Stimulated activated CD8-positive, alpha-beta memory T cell treated with anti-CD3 and anti-CD28 coated beads, Interleukin-4, amount 100 ng/mL, for 48 hours (primary cell): ENCODE data around the gene TBXA2R.
"Not testable (repeated sequence)": the region's sequence is repeated elsewhere in the genome, so short reads cannot be mapped to it uniquely, and the experiment has no call there.

Experiments
- DNase-seq: peaks from one replicate; pipeline ENCODE4 v3.0.0-alpha.2; 2020

The TBXA2R gene

DNA sequence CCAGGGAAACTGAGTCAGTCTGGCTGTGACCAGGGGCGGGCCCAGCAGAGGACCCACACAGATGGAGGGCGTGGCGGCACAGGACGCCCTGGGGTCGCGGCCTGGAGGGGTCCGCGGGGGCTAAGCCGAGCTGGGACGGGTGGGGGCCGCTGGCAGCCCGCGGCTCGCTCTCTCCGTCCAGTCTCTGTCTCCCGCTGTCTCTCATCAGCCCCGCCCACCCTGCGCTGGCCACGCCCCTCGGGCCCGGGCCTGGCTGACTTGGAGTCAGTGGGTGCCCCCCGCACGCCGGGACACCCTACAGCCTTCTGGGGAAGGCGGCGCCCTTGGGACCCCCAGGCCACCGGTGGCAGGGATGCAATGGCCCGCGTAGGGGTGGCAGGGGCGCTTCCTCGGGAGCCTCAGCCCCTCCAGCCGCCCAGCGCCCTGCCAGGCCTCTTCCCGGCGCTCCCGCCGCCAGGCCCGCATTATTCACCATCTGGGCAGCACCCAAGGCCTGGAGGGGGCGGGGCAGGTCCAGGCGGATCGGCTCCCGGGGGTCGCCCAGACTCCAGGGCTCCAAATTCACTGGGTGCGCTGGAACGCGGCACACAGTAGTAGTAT is at the start of gene TBXA2R:
TBXA2R (minus strand) TSS at position 186 of the 600 bp plus-strand sequence. CDS start 6,241 bp downstream, outside the sequence.
- DNase-seq: peak; percentile 86

- DNase-seq: no peak
Observed at GRCh38 chr19:3656073-3656746, 49.5 kb upstream of the TBXA2R start.

DNA sequence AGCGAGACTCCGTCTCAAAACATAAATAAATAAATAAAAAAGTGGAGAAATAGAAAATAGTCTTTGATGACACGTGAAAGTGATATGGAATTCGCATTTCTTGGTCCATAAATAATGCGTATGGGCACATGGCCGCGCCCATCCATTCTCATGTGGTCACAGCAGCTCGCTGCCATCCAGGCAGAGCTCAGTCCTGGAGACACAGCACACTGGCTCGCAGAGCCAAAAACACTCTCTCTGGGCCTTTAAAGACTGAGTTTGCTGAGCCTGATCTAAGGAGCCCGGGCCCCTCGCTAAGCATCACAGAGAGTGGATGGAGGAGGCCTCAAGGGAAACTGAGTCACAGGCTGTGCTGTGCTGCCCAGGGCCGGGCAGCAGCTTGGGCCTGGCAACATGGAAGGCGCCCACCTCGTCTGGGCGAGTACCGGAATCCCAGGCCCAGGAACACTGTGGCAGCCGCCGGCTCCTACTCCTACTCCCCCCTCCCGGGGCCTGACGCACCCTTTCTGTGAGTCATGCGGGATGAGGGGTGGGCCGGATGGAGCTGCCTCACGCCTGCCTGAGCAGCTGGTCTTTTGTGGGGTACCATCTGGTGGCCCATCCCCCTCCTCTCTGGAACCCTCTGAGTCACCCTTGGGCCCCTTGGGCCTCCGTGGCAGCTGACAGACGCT is 48.9 kb upstream of the TBXA2R start:
- no peak for DNase-seq

DNA sequence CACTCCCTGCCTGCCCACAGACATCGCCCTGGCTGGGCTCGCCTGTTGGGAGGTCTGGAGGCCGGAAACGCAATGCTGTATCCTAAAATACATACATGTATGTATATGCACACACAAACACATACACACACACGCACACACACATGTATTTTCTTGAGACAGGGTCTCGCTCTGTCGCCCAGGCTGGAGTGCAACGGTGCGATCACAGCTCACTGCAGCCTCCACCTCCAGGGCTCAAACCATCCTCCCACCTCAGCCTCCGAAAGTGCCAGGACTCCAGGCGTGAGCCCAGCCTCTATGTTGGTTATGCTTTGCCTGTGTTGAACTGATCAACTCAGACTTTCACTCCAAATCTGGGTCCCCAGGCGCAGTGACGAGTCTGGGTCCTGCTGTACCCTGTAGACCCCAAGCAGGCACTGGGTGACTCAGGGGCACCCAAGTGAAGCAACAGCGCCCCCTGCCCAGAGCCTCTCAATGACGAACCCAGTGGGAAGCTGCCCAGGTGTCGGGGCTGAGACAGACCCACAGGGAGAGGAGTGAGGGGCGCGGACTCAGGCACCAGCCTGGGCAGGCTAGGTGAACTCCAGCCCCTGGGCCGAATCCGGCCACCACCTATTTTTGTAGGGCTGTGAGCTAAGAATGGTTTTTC is 47.3 kb upstream of the TBXA2R start:
- peak; percentile 55 for DNase-seq

GRCh38 chr19:3653081-3653795 is 46.6 kb upstream of the TBXA2R start:
- DNase-seq: no peak

DNA sequence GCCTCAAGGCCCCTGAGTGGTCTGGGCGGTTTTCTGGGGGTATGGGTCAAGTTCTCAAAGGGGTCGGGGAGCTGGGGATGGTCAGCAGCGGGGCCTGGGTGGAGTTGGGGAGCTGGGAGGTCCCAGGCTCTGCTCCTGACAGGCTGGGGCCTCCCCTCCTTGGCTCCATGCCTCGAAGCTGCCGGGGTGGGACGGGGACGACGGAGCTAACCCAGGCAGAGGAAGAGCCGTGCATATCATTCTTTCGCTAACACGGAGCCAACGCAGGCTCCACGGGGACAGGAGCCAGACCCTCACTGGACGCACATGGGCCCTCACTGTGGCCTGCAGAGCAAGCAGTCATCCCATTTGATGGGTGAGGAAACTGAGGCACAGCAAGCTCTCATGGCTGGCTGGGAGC is 45.7 kb upstream of the TBXA2R start:
- DNase-seq: no peak

DNA sequence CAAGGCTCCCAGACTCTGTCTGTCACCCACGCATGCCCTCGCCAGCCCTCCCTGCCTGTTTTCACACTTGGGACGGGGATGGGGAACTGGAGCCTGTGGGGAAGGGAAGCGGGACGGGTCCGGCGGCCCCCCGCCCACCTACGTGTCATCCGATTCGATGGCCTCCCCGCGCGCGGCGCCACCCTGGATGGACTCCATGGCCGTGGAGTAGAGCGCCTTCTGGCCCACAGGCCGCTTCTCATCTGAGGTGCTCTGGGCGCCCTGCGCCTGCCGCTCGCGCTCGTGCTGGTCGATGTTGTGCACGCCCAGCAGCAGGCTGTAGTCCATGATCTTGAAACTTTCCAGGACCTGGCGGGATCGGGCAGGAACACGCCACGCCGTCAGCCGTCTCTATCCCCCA is 45.0 kb upstream of the TBXA2R start:
- no peak for DNase-seq

DNA sequence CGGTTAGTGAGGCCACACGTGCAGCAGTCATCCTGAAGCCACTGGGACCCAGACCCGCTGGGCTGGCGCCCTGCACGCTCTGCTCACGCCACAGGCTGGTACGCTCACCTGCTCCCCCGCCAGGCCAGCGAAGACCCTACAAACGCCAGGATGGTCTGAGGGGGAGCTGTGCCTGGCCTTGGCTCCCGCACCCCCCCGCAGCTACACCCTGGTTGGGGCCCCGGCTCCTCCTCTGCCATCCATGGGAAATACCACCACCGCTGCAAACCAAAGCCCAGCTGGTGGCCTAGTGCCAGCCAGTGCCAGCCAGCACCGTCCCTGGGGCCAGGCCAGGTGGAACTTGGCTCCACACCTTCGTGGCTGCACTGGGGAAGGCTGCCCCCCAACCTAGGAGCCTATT is 43.2 kb upstream of the TBXA2R start:
- DNase-seq: no peak

DNA sequence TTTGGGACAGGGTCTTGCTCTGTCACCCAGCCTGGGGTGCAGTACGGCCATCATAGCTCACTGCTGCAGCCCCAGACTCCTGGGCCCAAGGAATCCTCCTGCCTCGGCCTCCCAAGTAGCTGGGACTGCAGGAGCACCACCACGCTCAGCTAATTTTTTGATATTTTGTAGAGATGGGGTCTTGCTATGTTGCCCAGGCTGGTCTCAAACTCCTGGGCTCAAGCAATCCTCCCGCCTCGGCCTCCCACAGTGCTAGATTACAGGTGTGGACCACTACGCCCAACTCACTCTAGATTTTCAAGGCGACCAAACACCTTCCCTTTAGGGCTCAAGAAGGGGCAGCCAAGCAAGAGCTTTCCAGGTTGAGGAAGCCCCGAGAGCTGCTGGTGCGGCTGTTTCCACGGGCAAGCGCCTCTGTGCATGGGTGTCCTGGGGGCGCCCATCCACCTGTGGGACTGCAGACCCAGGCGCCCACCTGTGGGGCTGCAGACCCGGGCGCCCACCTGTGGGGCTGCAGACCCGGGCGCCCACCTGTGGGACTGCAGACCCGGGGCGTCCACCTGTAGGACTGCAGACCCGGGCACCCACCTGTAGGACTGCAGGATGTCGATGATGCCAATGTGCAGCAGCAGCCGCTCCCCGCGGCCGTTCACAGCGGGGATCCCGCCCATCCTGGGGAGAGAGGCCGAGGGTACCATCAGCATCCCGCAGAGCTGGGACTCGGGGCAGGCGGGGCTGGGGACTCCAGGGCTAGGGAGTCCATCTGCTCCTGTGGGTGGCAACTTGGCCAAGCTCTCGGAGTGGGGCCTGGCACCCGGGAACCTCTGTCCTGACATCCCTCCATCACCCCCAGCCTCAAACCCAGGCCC is 41.6 kb upstream of the TBXA2R start:
- no peak for DNase-seq

- not testable (repeated sequence) for DNase-seq
Observed at GRCh38 chr19:3647102-3647501, 40.4 kb upstream of the TBXA2R start.

DNA sequence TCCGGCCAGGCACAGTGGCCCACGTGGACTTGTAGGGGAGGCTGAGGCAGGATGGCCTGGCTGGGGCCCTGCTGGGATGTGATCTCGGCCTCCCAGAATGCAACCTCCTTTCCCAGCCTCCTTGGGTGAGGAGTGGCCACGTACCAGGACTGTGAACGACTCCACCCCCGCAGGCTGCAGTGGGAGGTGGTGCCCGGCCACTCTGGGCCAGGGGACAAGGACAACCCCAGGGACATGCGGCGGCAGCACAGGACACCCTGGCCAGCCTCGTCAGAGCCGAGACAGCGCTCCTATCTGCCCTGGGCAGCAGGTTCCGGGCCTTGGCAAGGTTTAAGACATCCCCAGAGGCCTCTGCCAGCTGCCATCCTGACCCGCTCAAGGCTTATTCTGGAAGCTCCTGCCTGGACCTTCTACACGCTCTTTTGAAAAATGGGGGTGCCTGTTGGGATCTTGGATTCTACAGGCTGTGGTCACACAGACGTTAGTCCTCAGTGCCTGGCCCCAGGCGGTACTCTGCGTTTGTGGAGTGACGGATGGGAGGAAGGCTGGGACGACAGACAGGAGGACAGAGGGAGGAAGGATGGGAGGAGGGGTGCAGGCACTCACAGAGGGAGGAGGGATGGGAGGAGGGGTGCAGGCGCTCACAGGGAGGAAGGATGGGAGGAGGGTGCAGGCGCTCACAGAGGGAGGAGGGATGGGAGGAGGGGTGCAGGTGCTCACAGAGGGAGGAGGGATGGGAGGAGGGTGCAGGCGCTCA is 39.8 kb upstream of the TBXA2R start:
- no peak for DNase-seq

GRCh38 chr19:3645726-3646125 is 39.1 kb upstream of the TBXA2R start:
- DNase-seq: no peak

- no peak for DNase-seq
Observed at GRCh38 chr19:3645067-3645396, 38.4 kb upstream of the TBXA2R start.

- DNase-seq: no peak
Observed at GRCh38 chr19:3644351-3645066, 37.8 kb upstream of the TBXA2R start.

- no peak for DNase-seq
Observed at GRCh38 chr19:3643674-3644313, 37.1 kb upstream of the TBXA2R start.

DNA sequence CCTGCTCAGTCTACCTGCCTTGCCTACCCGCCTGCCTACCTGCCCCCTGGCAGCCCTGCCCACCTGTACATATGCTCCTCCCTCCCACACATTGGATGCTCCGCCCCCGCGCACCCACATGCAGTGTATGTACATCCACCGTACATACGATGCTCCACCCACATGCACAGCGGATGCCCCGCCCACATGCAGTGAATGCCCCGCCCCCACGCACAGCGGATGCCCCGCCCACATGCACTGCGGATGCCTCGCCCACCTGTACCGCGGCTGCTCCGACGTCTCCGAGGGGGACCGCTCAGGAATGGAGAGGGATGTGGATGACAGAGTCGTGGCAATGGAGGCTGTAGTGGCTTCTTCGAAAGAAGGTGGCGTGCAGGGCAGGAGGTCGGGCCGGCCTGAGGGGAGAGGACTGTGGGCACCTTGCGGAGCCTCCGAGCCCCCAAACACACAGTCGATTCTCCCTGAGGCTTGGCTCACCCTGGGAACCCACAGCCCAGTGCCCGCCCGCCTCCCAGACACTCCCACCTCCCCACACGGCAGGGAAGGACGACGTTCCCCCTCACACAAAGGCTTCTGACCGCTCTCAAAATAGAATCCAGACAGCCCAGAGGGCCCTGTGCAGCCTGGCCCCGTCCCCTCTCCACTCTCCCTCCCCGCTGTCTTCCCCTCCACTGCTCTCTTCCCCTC is 36.5 kb upstream of the TBXA2R start:
- peak; percentile 62 for DNase-seq

DNA sequence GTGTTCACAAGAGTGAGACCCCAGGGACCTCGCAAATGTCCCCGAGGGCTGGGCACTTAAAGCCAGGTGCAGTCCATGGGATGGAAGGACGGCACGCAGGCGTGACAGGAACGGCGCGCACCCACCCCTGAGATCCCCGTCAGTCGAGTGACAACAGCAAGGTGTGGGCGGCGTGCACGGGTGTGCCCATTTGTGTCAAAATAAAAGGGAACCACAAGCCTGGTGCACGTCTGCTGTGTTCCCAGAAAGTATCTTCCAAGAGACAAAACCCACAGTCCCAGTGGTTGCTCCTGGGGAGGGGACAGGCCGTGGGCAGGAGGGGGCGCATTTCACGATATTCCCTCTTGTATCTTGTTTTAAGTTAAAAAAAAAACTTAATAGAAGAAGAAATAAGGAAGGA is 35.6 kb upstream of the TBXA2R start:
- DNase-seq: no peak

DNA sequence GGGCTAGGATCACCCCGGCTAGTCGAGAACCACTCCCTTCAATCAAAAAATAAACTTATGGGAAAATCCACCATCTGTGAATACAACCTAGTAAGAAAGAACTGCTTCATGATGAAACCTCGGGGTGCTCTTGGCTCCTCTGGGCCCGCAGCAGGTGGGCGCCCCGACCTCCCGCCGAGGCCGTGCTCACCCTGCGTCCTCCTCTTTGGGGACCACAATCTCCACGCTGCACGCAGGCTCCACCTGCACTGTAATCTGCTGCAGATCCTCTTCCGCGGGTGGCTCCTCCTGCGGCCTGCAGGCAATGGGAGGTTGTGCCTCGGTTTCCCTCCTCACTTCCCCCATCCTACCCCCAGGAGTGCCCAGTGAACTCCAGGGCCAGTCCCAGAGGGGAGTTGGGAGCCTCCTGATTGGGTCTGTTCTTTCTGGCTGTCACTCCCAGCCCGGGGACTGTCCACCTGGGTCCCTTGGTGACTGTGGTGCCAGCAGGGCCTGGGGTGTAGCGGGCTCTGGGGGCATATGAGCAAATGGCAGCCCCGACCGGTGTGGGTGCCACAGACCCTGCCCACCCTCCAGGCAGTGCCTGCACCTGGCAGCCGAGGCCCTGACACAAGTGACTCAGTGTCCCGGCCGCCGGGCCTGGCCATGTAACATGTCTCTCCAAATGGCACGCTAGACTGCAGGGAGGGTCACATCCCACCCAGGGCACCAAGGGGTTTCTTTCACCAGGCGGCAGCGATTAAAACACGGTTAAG is 35.0 kb upstream of the TBXA2R start:
- DNase-seq: no peak

DNA sequence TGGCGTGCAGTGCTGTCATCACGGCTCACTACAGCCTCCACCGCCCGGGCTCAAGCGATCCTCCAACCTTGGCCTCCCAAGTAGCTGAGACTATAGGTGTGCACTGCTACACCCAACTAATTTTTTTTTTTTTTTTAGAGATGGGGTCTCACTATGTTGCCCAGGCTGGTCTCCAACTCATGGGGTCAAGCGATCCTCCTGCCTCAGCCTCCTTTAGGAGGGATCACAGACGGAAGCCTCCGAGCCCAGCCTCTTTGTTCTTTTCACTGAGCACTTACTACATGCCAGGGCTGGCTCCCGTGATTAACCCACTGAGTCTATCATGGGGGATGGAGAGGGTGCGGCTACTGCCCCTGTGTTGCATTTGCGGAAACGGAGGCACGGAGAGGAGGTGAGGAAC is 32.8 kb upstream of the TBXA2R start:
- DNase-seq: no peak
